Activated T-helper 17 cell treated with anti-CD3 and anti-CD28 coated beads, Interleukin-2, amount 50 U/mL, for 72 hours (primary cell): ENCODE data around the gene COPG2. TPM values are rescaled to one million over a fixed set of nuclear protein-coding genes. Genes with fewer than 3 reads are reported as not detected.
A peak's percentile ranks its signal among the peaks of the same experiment; 100 is the strongest.
"Not testable (repeated sequence)": the region's sequence is repeated elsewhere in the genome, so short reads cannot be mapped to it uniquely, and the experiment has no call there.

Experiments
- ATAC-seq: fragments of 150-1000 bp; cut with Tn5 transposase; replicated peaks from 2 replicates; pipeline ENCODE4 v1.10.0; 2021; ENCODE audit warnings: mild to moderate bottlenecking, moderate library complexity
- H3K27ac Mint-ChIP-seq: one replicate; pipeline ENCODE4 v1.8.0; 2022; ENCODE audit warnings: mixed read lengths
- H3K27me3 Mint-ChIP-seq: one replicate; pipeline ENCODE4 v1.8.0; 2022; ENCODE audit warnings: mixed read lengths
- H3K36me3 Mint-ChIP-seq: one replicate; pipeline ENCODE4 v1.8.0; 2022; ENCODE audit warnings: low read depth, mild to moderate bottlenecking, mixed read lengths
- H3K4me1 Mint-ChIP-seq: one replicate; pipeline ENCODE4 v1.8.0; 2022; ENCODE audit warnings: mixed read lengths
- H3K4me3 Mint-ChIP-seq: one replicate; pipeline ENCODE4 v1.8.0; 2022; ENCODE audit warnings: mild to moderate bottlenecking, mixed read lengths
- H3K9me3 Mint-ChIP-seq: one replicate; pipeline ENCODE4 v1.8.0; 2022; ENCODE audit warnings: mixed read lengths
- total RNA-seq, 2 donors: library from RNA; stranded (reverse); gene quantifications; one replicate each; pipeline ENCODE4 v1.2.3, GENCODE V29; 2022

Gene COPG2
- total RNA-seq, 2 donors from 2014 or later, result 27.3 to 31.2 TPM

- H3K27ac Mint-ChIP-seq, H3K9me3 Mint-ChIP-seq, H3K36me3 Mint-ChIP-seq, H3K4me1 Mint-ChIP-seq, H3K4me3 Mint-ChIP-seq, H3K27me3 Mint-ChIP-seq: not testable (repeated sequence)
- ATAC-seq, result peak; percentile 52
Observed at GRCh38 chr7:130523519-130524125, 144.9 kb downstream of the COPG2 start.

- ATAC-seq, result no peak
- Mint-ChIP-seq H3K27ac (no peak overlapping the region), H3K36me3 (no peaks in the 10 kb centered on the region)
Observed at GRCh38 chr7:130521258-130521951, 147.1 kb downstream of the COPG2 start.

GRCh38 chr7:130515315-130516040 is 153.1 kb downstream of the COPG2 start:
- ATAC-seq, result no peak
- no peaks in the 10 kb centered on the region for H3K4me1 Mint-ChIP-seq
- H3K27ac Mint-ChIP-seq, result no peak overlapping the region
- H3K36me3 Mint-ChIP-seq, result no peaks in the 10 kb centered on the region
- H3K9me3 Mint-ChIP-seq, result no peaks in the 10 kb centered on the region
- H3K27me3 Mint-ChIP-seq, result no peaks in the 10 kb centered on the region
- no peak overlapping the region for H3K4me3 Mint-ChIP-seq

More at GRCh38 chr7:130521258-130521951, 147.1 kb downstream of the COPG2 start:
- Mint-ChIP-seq H3K4me1 (no peaks in the 10 kb centered on the region), H3K9me3 (no peaks in the 10 kb centered on the region), H3K27me3 (no peaks in the 10 kb centered on the region), H3K4me3 (no peak overlapping the region)

- no peak for ATAC-seq
- Mint-ChIP-seq H3K27me3 (no peaks in the 10 kb centered on the region), H3K36me3 (no peaks in the 10 kb centered on the region), H3K9me3 (no peaks in the 10 kb centered on the region), H3K4me1 (no peaks in the 10 kb centered on the region), H3K27ac (no peak overlapping the region), H3K4me3 (no peak overlapping the region)
Observed at GRCh38 chr7:130513447-130513846, 155.1 kb downstream of the COPG2 start.

GRCh38 chr7:130512038-130512437 is 156.5 kb downstream of the COPG2 start:
- not testable (repeated sequence) for H3K27me3 Mint-ChIP-seq, H3K4me3 Mint-ChIP-seq, H3K9me3 Mint-ChIP-seq, H3K4me1 Mint-ChIP-seq, ATAC-seq, H3K36me3 Mint-ChIP-seq, H3K27ac Mint-ChIP-seq

- Mint-ChIP-seq H3K27me3 (no peaks in the 10 kb centered on the region), H3K4me1 (no peaks in the 10 kb centered on the region), H3K36me3 (peaks cover 25% of the 10 kb centered on the region), H3K9me3 (no peaks in the 10 kb centered on the region), H3K27ac (no peak overlapping the region), H3K4me3 (no peak overlapping the region)
- no peak for ATAC-seq
Observed at GRCh38 chr7:130506358-130506757, 162.2 kb downstream of the COPG2 start.

- Mint-ChIP-seq H3K27me3 (no peaks in the 10 kb centered on the region), H3K4me1 (no peaks in the 10 kb centered on the region), H3K27ac (no peak overlapping the region), H3K36me3 (peaks cover 29% of the 10 kb centered on the region), H3K4me3 (no peak overlapping the region), H3K9me3 (no peaks in the 10 kb centered on the region)
- ATAC-seq, result no peak
Observed at GRCh38 chr7:130505753-130506152, 162.8 kb downstream of the COPG2 start.

- Mint-ChIP-seq H3K36me3 (peaks cover 49% of the 10 kb centered on the region), H3K27me3 (no peaks in the 10 kb centered on the region), H3K9me3 (no peaks in the 10 kb centered on the region), H3K4me1 (no peaks in the 10 kb centered on the region), H3K27ac (no peak overlapping the region), H3K4me3 (no peak overlapping the region)
- ATAC-seq, result no peak
Observed at GRCh38 chr7:130500910-130501309, 167.6 kb downstream of the COPG2 start.

- Mint-ChIP-seq H3K27me3 (no peaks in the 10 kb centered on the region), H3K4me1 (no peaks in the 10 kb centered on the region), H3K27ac (no peak overlapping the region), H3K4me3 (no peak overlapping the region), H3K36me3 (peaks cover 49% of the 10 kb centered on the region), H3K9me3 (no peaks in the 10 kb centered on the region)
- no peak for ATAC-seq
Observed at GRCh38 chr7:130500463-130500862, 168.1 kb downstream of the COPG2 start.

- no peaks in the 10 kb centered on the region for H3K9me3 Mint-ChIP-seq
- H3K4me1 Mint-ChIP-seq, result peaks cover 4% of the 10 kb centered on the region
- no peak for ATAC-seq
- H3K27ac Mint-ChIP-seq, result no peak overlapping the region
- peaks cover 22% of the 10 kb centered on the region for H3K27me3 Mint-ChIP-seq
- H3K36me3 Mint-ChIP-seq, result peaks cover 9% of the 10 kb centered on the region
- no peak overlapping the region for H3K4me3 Mint-ChIP-seq
Observed at GRCh38 chr7:130494431-130494858, 174.1 kb downstream of the COPG2 start.

- no peak for ATAC-seq
- Mint-ChIP-seq H3K36me3 (peaks cover 7% of the 10 kb centered on the region), H3K4me3 (peak overlapping the region; percentile 38), H3K27ac (no peak overlapping the region), H3K4me1 (peaks cover 4% of the 10 kb centered on the region), H3K27me3 (peaks cover 28% of the 10 kb centered on the region), H3K9me3 (no peaks in the 10 kb centered on the region)
Observed at GRCh38 chr7:130493275-130493873, 175.2 kb downstream of the COPG2 start.

- ATAC-seq, result no peak
- no peak overlapping the region for H3K27ac Mint-ChIP-seq
Observed at GRCh38 chr7:130492523-130493274, 175.8 kb downstream of the COPG2 start.

GRCh38 chr7:130491841-130492522 is 176.6 kb downstream of the COPG2 start, which contains the start of gene MEST:
TSS of gene MEST (plus strand) at chr7:130492085. CDS start at chr7:130492314, 229 bp downstream.
- peaks cover 30% of the 10 kb centered on the region for H3K27me3 Mint-ChIP-seq
- H3K36me3 Mint-ChIP-seq, result peaks cover 4% of the 10 kb centered on the region
- no peak within 1 kb of the TSS for H3K27ac Mint-ChIP-seq
- peak; percentile 9 for ATAC-seq
- peaks cover 4% of the 10 kb centered on the region for H3K4me1 Mint-ChIP-seq
- H3K9me3 Mint-ChIP-seq, result no peaks in the 10 kb centered on the region
- H3K4me3 Mint-ChIP-seq, result peak within 1 kb of the TSS; percentile 59

More at GRCh38 chr7:130492523-130493274, 175.8 kb downstream of the COPG2 start:
- Mint-ChIP-seq H3K4me1 (peaks cover 4% of the 10 kb centered on the region), H3K27me3 (peaks cover 30% of the 10 kb centered on the region), H3K4me3 (peak overlapping the region; percentile 38), H3K9me3 (no peaks in the 10 kb centered on the region), H3K36me3 (peaks cover 4% of the 10 kb centered on the region)
